Glutamatergic neuron (in vitro differentiated cells): ENCODE measurements around the gene SLC47A2. TPM values are rescaled to one million over a fixed set of nuclear protein-coding genes. Genes with fewer than 3 reads are reported as not detected.

Experiments
- DNase-seq: peaks from one replicate; pipeline ENCODE4 v3.0.0; 2022
- H3K27ac Mint-ChIP-seq: one replicate; pipeline ENCODE4 v1.8.0; 2020; ENCODE audit warnings: mild to moderate bottlenecking, mixed read lengths, inconsistent platforms; ENCODE audit not compliant: unreplicated experiment
- H3K27me3 Mint-ChIP-seq: one replicate; pipeline ENCODE4 v1.8.0; 2020; ENCODE audit warnings: mild to moderate bottlenecking, moderate library complexity, mixed read lengths, inconsistent platforms; ENCODE audit not compliant: unreplicated experiment
- H3K36me3 Mint-ChIP-seq: one replicate; pipeline ENCODE4 v1.8.0; 2020; ENCODE audit warnings: mild to moderate bottlenecking, mixed read lengths, inconsistent platforms; ENCODE audit not compliant: unreplicated experiment
- H3K4me1 Mint-ChIP-seq: one replicate; pipeline ENCODE4 v1.8.0; 2020; ENCODE audit warnings: mild to moderate bottlenecking, low read depth, mixed read lengths, inconsistent platforms; ENCODE audit not compliant: unreplicated experiment
- H3K4me3 Mint-ChIP-seq: one replicate; pipeline ENCODE4 v1.8.0; 2020; ENCODE audit warnings: mild to moderate bottlenecking, mixed read lengths, inconsistent platforms; ENCODE audit not compliant: unreplicated experiment
- H3K9me3 Mint-ChIP-seq: one replicate; pipeline ENCODE4 v1.8.0; 2020; ENCODE audit warnings: mild to moderate bottlenecking, moderate library complexity, mixed read lengths, inconsistent platforms; ENCODE audit not compliant: unreplicated experiment
- CTCF ChIP-seq: fragments of 200-600 bp; sonication (generic); IDR thresholded peaks from one replicate; pipeline ENCODE4 v1.5.0; 2021; ENCODE audit not compliant: partially characterized antibody, unreplicated experiment
- total RNA-seq: library from RNA; stranded (reverse); fragmentation: NEBNext Ultra II Directional; extraction: Animal tissue kit (Norgen Biotek cat#: 25700); gene quantifications from one replicate; pipeline ENCODE4 v1.2.1, GENCODE V29; 2021; ENCODE audit not compliant: unreplicated experiment

SLC47A2 gene
- total RNA-seq, 1 donor from 2014 or later: not detected

GRCh38 chr17:19709841-19710240 is 6.5 kb downstream of the SLC47A2 start:
- DNase-seq: no peak
- Mint-ChIP-seq H3K4me1 (peaks cover 1% of the 10 kb centered on the region), H3K36me3 (no peaks in the 10 kb centered on the region), H3K9me3 (peaks cover 3% of the 10 kb centered on the region), H3K27ac (no peak overlapping the region), H3K27me3 (peaks cover 3% of the 10 kb centered on the region), H3K4me3 (no peak overlapping the region)
- TF ChIP-seq CTCF: no peak

GRCh38 chr17:19708431-19709175 is 7.8 kb downstream of the SLC47A2 start:
- Mint-ChIP-seq H3K4me1 (peaks cover 11% of the 10 kb centered on the region), H3K27ac (no peak overlapping the region), H3K9me3 (peaks cover 2% of the 10 kb centered on the region), H3K36me3 (no peaks in the 10 kb centered on the region), H3K27me3 (peaks cover 5% of the 10 kb centered on the region), H3K4me3 (no peak overlapping the region)
- no peak for TF ChIP-seq CTCF
- no peak for DNase-seq

GRCh38 chr17:19707728-19708221 is 8.6 kb downstream of the SLC47A2 start:
- H3K9me3 Mint-ChIP-seq: peaks cover 4% of the 10 kb centered on the region
- peaks cover 6% of the 10 kb centered on the region for H3K27me3 Mint-ChIP-seq
- no peak for TF ChIP-seq CTCF
- peaks cover 18% of the 10 kb centered on the region for H3K4me1 Mint-ChIP-seq
- no peak for DNase-seq
- no peaks in the 10 kb centered on the region for H3K36me3 Mint-ChIP-seq
- no peak overlapping the region for H3K27ac Mint-ChIP-seq
- H3K4me3 Mint-ChIP-seq: no peak overlapping the region

GRCh38 chr17:19706791-19707727 is 9.3 kb downstream of the SLC47A2 start:
- H3K27me3 Mint-ChIP-seq: peaks cover 6% of the 10 kb centered on the region
- H3K4me3 Mint-ChIP-seq: no peak overlapping the region
- no peaks in the 10 kb centered on the region for H3K36me3 Mint-ChIP-seq
- H3K9me3 Mint-ChIP-seq: peaks cover 4% of the 10 kb centered on the region
- no peak overlapping the region for H3K27ac Mint-ChIP-seq
- DNase-seq: no peak
- H3K4me1 Mint-ChIP-seq: peaks cover 22% of the 10 kb centered on the region
- no peak for TF ChIP-seq CTCF
